ENCODE data around the gene SAMD11. TPM values are rescaled to one million over a fixed set of nuclear protein-coding genes. Genes with fewer than 3 reads are reported as not detected.
A peak's percentile ranks its signal among the peaks of the same experiment; 100 is the strongest.

SAMD11 gene
- polyA plus RNA-seq, 1 donor from 2014 or later, result 21.6 TPM

GRCh38 chr1:903721-904271 is 19.9 kb upstream of the SAMD11 start:
- Histone ChIP-seq H3K9me2 (ENCODE audit: insufficient read depth, low read length) (no peaks in the 10 kb centered on the region), H2AFZ (ENCODE audit: low read depth, low read length) (no peak overlapping the region), H3K27ac (ENCODE audit: low read length) (no peak overlapping the region), H3K36me3 (ENCODE audit: insufficient read depth, low read length) (no peaks in the 10 kb centered on the region), H4K20me1 (ENCODE audit: insufficient read depth) (no peaks in the 10 kb centered on the region), H3K9ac (ENCODE audit: low read length) (no peak overlapping the region), H3F3A (ENCODE audit: insufficient read depth, low read length, poor library complexity, severe bottlenecking) (no peaks in the 10 kb centered on the region), H3K4me2 (ENCODE audit: low read length) (no peak overlapping the region), H3K9me3 (ENCODE audit: low read length) (no peaks in the 10 kb centered on the region), H3K27me3 (ENCODE audit: insufficient read depth, low read depth, low read length) (no peaks in the 10 kb centered on the region), H3K79me2 (replicated peaks; ENCODE audit: insufficient read depth, low read length) (no peaks in the 10 kb centered on the region), H3K4me3 (ENCODE audit: low read length) (peak overlapping the region; percentile 76)
- TF ChIP-seq MXI1 (conservative IDR thresholded peaks at IDR 0.05; ENCODE audit: poor library complexity, severe bottlenecking), result no peak
- no peak for TF ChIP-seq REST (IDR thresholded peaks at IDR 0.05; ENCODE audit: borderline replicate concordance)
- no peak for TF ChIP-seq EP300 (conservative IDR thresholded peaks at IDR 0.05; ENCODE audit: poor library complexity, severe bottlenecking)
- TF ChIP-seq TAF1 (IDR thresholded peaks at IDR 0.05; ENCODE audit: low read depth), result no peak
- TF ChIP-seq RAD21 (conservative IDR thresholded peaks at IDR 0.05), result no peak
- TF ChIP-seq SMC3 (conservative IDR thresholded peaks at IDR 0.05; ENCODE audit: poor library complexity), result no peak

DNA sequence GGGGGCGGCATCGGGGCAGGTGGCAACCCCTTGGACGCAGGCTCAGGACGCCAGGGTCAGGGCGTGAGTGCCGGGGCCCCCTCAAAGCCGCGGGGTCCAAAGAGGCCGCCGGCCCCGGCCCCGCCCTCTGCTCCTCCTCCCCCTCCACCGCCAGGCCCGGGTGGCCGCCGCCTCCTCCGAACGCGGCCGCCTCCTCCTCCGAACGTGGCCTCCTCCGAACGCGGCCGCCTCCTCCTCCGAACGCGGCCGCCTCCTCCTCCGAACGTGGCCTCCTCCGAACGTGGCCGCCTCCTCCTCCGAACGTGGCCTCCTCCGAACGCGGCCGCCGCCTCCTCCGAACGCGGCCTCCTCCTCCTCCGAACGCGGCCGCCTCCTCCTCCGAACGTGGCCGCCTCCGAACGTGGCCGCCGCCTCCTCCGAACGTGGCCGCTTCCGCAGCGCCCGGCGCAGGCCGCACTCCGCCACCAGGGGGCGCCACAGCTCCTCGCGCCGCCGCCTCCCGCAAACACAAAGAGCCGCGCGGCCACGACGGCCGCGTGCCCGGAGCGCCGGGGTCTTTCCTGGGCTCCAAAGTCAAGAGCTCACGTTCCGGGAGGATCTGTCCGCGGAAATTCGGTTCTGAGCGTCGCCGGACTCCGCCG is 19.3 kb upstream of the SAMD11 start:
- no peaks in the 10 kb centered on the region for H3K36me3 ChIP-seq (ENCODE audit: insufficient read depth, low read length)
- TF ChIP-seq EZH2 (IDR thresholded peaks at IDR 0.05; ENCODE audit: borderline replicate concordance, insufficient read depth, low read length, poor library complexity, severe bottlenecking), result no peak
- TF ChIP-seq TAF1 (IDR thresholded peaks at IDR 0.05; ENCODE audit: low read depth), result peak; percentile 69
- TF ChIP-seq SMC3 (conservative IDR thresholded peaks at IDR 0.05; ENCODE audit: poor library complexity), result peak; percentile 85
- TF ChIP-seq POLR2AphosphoS5 (IDR thresholded peaks at IDR 0.05), result peak; percentile 75
- peak; percentile 95 for TF ChIP-seq CTCF (IDR thresholded peaks at IDR 0.05; ENCODE audit: poor library complexity, severe bottlenecking)
- TF ChIP-seq MXI1 (conservative IDR thresholded peaks at IDR 0.05; ENCODE audit: poor library complexity, severe bottlenecking), result peak; percentile 67
- no peak for TF ChIP-seq EP300 (conservative IDR thresholded peaks at IDR 0.05; ENCODE audit: poor library complexity, severe bottlenecking)
- TF ChIP-seq REST (IDR thresholded peaks at IDR 0.05; ENCODE audit: borderline replicate concordance), result peak; percentile 49
- TF ChIP-seq RAD21 (conservative IDR thresholded peaks at IDR 0.05), result peak; percentile 82
- no peaks in the 10 kb centered on the region for H3K9me3 ChIP-seq (ENCODE audit: low read length)
- H3K79me2 ChIP-seq (replicated peaks; ENCODE audit: insufficient read depth, low read length), result no peaks in the 10 kb centered on the region
- H3F3A ChIP-seq (ENCODE audit: insufficient read depth, low read length, poor library complexity, severe bottlenecking), result no peaks in the 10 kb centered on the region
- H4K20me1 ChIP-seq (ENCODE audit: insufficient read depth), result no peaks in the 10 kb centered on the region
- H3K4me3 ChIP-seq (ENCODE audit: low read length), result peak overlapping the region; percentile 76
- H3K4me2 ChIP-seq (ENCODE audit: low read length), result no peak overlapping the region
- H3K9ac ChIP-seq (ENCODE audit: low read length), result peak overlapping the region; percentile 71
- no peaks in the 10 kb centered on the region for H3K27me3 ChIP-seq (ENCODE audit: insufficient read depth, low read depth, low read length)
- H2AFZ ChIP-seq (ENCODE audit: low read depth, low read length), result no peak overlapping the region
- H3K27ac ChIP-seq (ENCODE audit: low read length), result no peak overlapping the region
- no peaks in the 10 kb centered on the region for H3K9me2 ChIP-seq (ENCODE audit: insufficient read depth, low read length)

Measured in neural cell (in vitro differentiated cells).